HG03159 (cell line): Measurements from ENCODE around the gene USF1.
A peak's percentile ranks its signal among the peaks of the same experiment; 100 is the strongest.
"Not testable (repeated sequence)": the region's sequence is repeated elsewhere in the genome, so short reads cannot be mapped to it uniquely, and the experiment has no call there.

Source experiments
- ATAC-seq: cut with Tn5 transposase; IDR thresholded peaks from one replicate; pipeline ENCODE4 v1.9.1; 2021; ENCODE audit warnings: mild to moderate bottlenecking, moderate library complexity; ENCODE audit not compliant: unreplicated experiment

Gene USF1

DNA sequence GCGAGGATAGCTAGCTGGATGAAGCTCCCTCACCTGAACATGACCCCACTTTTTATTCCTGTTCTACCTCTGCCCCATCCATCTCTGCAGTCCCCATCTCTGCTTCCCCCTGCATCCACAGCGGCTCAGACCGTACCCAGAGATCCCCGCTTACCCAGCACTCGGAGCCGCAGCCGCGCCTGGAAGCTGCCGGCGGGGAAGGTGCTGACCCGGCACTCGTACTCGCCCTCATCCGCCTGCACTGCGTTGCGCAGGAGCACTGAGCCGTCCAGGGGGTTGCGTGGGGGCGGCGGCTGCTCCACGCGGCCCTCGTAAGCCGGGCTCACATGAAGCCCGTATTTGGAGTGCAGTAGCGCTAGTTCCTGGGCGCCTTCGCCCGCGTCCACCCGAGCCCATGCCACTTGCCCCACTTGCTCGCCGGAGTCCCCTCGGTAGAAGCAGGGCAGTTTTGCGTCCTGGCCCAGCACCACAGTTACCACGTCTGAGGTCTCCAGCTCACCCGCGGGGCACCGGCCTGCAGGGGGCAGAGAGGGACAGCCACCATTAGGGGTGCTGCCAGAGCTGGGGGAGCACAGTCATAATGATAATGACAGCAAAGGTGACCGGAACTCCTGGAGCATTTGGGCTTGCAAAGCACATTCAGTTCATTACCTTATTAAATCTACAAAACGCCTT lies 33.8 kb upstream of the USF1 start:
- ATAC-seq: no peak

DNA sequence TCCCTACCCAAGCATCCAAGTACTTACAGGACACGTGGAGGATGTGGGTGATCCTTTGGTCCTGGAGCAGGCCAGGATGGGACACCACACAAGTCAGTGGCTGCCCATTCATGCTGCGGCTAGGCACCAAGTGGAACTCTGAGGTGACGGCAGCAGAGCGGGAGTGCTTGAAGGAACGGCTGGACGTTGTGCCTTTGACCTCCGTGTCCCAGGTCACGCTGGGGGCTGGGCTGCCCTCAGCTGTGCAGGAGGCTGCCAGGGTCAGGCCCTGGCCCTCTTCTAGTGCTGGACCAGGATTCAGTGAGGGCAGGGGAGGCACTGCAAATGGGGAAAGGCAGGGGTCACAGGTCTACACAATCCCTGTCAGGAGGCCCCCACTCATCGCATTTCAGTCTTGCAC lies 31.6 kb upstream of the USF1 start:
- ATAC-seq: no peak

DNA sequence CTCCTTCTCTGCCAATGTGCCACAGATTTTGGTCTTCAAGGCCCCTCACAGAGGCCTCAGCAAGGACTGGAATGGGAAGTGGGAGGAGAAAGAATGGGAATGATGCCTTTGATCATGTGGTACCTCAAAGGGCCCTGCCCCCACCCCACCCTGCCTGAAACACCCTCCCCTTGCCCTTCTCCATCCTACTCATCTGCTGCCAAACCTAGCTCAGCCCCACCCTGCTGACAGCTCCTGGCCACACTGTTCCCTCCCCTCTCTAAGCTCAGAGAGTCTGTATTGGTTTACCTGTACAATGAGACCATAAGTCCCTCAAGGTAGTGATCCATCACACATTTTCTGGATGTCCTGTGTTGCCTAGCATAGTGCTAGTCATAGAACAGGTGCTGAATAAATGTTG lies 30.6 kb upstream of the USF1 start:
- ATAC-seq: no peak

DNA sequence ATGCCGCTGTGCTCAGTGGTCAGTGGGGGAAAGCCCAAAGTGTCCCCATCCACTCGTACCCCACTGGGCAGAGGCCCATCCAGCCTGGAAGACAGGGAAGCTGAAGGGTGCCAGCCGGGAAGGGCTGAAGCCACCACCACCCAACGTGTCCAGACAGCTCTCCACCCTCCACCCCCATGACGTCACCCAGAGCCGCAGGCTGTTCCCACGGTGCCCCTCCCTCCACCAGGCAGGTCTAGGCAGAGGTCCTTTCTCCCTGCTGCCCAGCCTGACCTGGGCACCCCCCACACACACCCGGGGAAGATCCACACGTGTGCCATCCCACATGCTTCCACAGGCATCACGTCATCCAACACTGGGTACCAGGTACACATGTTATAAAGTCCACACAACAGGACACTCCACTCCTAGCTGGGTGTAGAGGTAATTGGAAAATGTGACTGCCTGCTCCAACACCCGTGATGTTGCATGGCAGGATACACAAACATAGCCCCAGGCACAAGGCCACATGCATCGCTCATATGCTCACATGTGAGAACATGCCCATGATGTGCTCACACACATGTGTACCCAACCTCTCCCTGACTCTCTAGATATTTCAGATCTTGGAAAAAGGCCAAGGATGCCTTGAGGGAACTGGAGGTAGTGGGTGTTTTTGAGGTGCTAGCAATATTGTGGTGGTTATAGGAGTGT lies 29.0 kb upstream of the USF1 start:
- ATAC-seq: no peak

DNA sequence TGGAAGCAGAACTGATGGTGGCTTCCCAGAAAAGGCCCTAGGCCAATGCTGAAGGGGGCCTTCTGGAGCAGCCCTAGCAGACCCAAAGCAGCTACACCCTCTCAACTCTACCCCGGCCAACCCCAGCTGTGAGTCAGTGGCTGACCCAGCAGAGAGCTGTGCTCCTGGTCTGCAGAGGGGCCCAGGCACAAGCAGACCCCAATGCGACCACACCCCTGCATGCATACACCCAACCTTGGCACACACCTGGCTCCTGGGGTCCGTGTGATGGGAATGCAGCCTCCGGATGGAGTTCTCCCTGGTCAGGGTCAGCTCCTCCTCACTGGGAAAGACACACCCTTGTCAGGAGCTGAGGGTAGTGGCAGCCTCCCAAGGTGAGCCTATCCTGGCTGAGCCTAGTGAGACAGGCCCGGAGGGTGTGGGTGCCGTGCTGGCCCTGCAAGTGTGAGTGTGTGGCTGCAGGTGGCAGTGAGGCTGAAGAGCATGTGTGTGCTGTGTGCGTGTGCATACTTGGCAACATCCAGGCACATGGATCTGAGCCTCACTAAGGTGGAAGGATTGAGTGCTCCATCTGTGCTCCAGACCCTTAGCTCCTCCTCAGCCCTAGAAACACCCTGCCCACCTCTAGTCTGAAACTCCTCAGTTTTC lies 27.8 kb upstream of the USF1 start:
- no peak for ATAC-seq

DNA sequence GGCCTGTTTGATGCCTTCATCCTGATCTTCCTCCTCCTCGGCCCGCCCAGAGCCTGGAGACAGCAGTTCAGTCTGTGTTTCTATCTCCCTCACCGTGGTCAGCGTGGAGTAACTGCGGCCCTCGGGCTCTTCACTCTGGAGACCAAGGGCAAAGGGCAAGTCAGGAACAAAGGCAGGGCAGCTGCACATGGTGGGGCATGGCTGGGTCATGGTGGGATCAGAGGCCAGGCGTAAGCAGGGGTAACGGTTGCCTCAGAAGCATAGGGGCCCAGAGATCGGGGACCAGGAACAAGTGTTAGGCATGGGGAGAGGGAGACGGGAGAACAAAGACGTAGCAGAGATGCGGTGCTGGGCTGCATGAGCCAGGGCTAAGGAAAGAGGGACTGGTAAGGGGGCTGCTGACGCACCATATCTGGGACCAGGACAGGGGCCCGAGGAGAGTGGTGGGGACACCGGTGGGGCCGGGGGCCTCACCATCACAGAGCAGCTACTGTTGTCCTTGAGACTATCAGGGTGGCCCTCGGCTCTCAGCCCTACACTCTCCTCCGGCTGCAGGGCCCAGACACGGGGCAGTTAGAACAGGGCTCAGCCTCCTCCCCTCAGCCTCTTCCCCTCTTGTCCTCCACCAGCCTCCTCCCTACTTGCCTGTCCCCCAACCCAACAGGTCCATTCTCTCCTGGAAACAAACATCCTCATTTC lies 27.1 kb upstream of the USF1 start:
- no peak for ATAC-seq

DNA sequence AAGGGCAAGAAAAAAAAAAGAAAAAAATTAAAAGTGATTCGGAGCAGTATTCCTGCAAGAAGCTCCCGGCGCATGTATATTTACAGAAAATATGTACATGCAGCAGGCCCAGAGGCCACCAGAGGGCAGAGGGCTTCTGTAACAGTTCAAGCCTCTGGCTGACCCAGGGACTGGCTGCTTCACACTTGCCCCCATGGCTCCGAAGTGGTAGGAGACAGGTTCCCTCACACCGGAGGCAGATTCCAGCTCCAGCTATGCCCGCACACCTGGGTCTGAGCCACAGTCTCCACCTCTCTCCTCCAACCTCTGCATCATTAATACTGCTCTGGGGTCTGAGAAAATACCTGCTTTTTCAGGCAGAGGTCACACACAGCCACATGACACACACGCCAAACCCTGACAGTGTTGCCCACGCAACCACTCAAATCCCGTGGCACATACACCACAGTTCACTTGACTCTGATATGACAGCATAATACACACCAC lies 26.2 kb upstream of the USF1 start:
- ATAC-seq: no peak

DNA sequence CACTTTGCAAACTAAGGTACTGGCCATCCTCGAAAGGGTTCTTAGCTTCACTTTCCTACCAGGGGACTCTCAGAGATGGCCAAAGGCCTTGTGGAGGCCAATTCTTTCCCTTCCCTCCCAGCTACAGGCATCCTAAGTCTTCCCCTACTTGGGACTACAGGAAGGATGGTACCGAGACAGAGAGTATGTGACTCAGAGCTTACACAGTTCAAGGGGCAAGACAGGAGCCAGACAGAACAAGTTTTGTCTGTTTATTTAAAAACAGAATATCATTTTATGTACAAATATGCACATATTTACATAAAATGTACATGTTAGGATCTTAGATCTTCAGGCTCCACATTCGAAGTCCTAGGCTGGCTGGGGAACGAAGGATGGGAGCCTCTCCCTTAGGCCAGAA lies 25.0 kb upstream of the USF1 start:
- no peak for ATAC-seq

DNA sequence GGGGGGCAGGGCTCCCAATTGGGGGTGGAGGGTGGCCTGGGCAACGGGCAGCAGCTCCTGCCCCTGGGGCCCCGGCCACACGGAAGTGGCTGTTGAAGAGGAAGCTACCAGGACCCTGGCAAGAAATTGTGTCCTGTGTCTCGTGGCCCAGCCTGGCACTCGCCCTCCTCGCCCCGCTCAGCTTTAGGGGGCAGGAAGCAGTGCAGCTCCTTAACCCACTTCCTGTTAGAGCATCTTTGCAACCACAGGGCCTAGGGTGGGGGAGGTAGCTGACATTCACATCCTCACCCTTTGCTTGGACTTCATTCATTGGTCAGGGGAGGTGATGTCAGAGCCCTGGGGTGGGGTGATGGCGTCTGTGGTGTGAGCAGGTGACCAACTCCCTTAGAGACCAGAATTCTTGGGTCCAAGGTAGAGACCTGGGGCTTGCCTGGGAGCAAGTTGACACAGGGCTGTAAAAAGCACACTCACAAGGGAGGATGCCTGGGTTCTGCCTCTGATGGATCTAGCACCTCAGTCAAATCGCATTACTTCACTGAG lies 24.0 kb upstream of the USF1 start, which contains the start of gene ARHGAP30:
ARHGAP30 (minus strand) TSS at position 161 of the 540 bp plus-strand sequence. CDS start 267 bp downstream, outside the sequence.
- ATAC-seq: peak; percentile 69

DNA sequence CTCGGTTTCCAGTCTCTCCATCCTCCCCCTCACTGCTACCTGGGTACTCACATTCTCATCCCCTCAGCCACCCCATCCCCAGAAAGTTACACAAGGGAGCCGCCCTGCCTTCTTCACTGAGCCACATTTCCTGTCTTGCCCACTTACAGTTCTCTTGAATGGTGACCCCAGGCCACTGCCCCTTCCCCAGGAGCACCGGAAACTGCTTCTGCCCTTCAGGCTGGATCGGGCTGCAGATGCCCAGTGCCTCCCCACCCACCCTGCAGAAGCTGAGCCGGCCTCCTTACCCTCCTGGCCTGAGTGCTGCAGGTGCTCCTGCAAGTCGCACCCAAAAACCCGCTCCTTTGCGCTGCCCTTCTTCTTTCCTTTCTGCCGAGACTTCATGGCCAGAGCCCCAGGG lies 23.5 kb upstream of the USF1 start:
- peak; percentile 9 for ATAC-seq

DNA sequence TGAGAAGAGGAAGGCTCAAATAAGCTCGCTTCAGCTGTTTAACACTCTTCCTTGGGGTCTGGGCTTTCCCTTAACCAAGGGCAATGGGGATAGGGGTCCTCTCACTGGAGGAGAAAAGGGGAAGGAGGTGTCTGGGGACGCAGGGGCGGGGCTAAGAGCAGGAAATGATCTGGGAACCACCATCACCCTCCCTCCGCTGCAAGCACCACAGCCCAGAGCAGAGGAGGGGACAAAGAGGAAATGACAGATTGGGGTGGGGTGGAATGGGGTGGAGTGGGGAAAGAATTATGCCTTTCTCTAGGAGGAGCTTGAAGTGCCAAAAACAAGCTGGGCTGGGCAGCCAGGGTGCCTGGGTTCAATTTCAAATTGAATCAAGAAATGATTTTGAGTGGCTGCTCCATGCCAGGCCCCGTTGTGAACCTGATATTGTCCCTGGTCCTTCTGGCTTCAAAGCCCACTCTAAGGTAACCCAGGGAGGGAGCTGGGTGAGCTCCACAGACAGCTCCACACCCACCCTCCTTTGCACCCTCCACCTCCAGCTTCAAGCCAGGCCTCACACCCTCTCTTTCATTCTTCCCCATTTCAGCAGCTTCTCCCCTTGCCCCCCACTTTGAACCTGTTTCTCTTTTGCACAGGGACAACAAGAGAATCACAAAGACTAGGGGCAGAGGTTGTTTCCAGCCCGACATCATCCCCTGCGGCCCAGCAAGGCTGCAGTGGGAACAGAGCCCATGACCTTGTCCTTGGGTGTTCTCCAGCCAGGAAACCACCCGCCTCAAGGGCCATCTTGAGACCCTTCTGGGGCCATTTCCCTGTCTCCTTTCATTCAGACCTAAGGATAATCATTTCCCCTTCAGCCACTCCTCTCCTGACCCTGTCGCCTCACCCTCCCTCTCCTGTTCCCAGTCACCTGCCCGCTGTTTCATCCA lies 22.8 kb upstream of the USF1 start:
- peak; percentile 49 for ATAC-seq

DNA sequence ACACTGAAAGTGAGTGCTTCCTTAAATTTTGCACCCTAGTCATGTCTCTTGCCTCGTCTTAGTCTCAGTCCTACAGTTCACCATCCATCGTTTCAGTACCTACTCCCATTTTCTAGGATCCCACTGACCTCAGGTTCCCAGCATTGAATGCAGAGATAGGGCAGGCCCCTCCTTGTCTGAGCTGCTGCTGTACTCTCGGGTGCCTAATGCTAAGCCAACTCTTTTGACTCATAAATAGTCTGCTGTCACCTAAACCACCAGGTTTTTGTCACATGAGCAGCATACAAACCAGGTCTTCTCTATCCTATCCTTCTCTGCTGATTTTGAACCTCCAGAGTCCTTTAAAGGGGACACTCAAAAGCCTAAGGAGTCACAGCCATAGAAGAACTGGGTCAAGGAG lies 20.9 kb upstream of the USF1 start:
- ATAC-seq: no peak

DNA sequence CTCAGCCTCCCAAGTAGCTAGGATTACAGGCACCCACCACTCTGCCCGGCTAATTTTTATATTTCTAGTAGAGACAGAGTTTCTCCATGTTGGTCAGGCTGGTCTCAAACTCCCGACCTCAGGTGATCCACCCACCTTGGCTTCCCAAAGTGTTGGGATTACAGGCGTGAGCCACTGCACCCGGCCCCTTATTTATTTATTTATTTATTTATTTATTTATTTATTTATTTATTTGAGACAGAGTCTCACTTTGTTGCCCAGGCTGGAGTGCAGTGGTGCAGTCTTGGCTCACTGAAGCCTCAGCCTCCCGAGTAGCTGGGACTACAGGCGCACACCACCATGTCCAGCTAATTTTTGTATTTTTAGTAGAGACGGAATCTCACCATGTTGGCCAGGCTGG lies 19.9 kb upstream of the USF1 start:
- not testable (repeated sequence) for ATAC-seq

DNA sequence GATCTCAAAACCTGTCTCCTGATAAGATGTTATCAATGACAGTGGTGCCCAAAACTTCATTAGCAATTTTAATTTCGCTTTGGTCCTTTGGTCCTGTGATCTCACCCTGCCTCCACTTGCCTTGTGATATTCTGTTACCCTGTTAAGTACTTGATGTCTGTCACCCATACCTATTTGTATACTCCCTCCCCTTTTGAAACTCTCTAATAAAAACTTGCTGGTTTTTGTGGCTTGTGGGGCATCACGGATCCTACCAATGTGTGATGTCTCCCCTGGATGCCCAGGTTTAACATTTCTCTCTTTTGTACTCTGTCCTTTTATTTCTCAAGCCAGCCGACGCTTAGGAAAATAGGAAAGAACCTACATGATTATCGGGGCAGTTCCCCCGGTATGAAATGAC lies 18.2 kb upstream of the USF1 start:
- ATAC-seq: not testable (repeated sequence)

DNA sequence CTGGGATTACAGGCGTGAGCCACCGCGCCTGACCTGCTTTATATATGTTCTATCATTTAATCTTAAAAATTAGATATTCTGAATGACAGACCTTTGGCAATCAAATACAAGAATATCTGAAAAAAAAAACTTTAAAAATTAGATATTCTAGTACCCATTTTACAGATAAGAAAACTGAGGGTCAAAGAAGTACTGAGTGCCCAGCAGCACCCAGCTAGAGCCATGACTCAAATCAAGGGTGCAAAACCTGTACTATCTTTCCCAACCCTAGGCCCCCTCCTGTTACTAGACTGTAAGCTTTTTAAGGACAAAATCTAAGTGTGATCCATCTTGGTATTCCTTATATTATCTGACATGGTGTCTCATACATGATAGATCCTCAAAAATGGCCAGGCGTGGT lies 15.6 kb upstream of the USF1 start:
- ATAC-seq: no peak

DNA sequence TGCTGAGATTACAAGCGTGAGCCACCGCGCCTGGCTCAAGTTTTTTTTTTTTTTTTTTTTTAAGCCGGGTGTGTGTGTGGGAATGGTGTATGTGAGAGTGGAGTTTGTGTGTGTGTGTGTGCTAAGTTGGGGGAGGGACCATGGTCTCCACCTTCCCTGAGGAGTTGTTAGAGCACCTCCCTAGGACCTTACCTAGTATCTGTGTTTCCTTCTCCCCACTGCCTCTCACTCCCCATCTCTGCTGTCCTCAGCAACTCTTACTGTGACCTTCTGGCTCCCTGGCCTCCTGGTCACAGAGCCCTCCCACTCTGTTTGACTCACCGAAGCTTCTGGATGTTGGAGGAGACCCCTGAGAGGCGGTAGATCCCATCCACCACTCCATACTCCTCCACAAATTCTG lies 13.5 kb upstream of the USF1 start:
- ATAC-seq: no peak

DNA sequence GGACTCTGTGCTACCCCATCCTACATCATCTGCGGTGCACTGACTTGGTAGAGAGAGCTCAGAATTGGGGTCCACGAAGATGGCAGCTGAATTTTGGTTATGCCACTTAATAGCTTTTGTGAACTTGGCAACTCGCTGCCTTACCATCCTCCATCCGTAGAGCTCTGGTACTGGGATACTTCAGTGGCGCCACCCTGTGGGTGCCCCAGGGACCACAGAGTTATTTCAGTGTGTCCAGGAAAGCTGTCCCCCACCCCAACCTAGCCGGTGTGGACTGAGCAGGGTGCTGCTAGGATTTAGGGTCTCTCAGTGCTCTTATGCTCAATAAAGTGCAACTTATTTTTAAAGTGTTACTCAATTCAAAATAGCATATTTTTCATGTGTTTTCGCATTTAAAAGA lies 9.0 kb upstream of the USF1 start:
- no peak for ATAC-seq

DNA sequence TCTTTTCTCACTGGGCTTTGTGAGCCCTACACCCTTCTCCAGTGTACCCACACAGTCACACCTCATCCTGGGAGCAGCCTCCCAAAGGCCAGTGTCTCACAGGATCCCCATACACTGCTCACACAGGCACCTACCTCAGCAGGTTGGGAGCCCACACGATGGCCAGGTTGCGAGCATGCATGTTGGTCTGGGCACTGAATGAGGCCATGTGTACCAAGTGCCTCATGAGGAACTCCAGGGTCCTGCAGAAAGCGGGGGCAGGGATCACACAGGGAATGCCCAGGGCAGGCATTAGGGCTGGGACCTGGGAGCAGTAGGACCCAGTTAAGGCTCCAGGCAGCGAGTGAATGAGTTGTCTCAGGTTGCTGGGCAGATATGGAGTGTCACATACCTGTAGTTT lies 8.5 kb upstream of the USF1 start:
- ATAC-seq: no peak

DNA sequence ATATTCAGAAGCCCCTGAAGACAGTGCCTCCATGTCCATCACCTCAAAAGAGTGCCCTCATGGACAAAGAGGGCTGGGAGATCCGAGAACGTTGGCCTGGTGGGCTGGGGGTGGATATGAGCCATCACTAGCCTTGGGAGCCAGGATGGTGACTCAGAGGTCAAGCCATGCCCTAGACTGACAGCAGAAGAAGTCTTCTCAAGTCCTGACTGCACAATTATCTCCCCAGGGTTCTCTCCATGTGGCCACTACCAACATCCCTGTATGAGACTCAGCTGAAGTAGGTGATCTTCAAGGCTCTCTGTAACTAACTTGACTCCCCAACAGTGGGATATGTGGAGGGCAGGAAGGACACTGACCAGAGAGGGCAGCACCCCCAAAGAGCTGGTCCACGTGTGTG lies 7.1 kb upstream of the USF1 start:
- no peak for ATAC-seq

DNA sequence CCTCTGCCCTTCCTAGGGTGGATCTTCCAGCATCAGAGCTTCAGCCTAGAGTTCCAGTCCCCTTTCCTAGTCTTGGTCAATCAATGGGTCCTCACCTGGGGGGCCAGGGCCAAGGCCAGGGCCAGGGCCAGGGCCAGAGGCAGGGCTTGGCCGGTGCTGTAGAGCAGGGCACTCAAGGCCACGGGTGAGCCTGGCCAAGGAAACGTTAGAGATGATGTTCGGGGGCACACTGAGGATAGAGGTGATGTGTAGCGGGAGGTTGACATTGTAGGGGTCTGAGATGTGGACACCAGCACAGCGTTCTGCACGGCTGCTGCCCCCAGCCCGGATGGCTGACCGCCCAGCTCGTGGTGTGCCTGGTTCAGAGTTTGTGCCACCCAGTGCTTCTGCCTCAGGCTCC lies 5.4 kb upstream of the USF1 start:
- no peak for ATAC-seq
